Neural cell (in vitro differentiated cells): ENCODE measurements around the gene PALMD. TPM values are rescaled to one million over a fixed set of nuclear protein-coding genes. Genes with fewer than 3 reads are reported as not detected.

ENCODE experiments used
- H2AFZ ChIP-seq: fragments of 200-600, 300-800 bp; sonication (generic), shearing (Covaris generic); 2 replicates; pipeline ENCODE4 v1.6.0; 2014; ENCODE audit warnings: low read depth, mild to moderate bottlenecking, antibody characterized with exemption, low read length, moderate library complexity
- H3F3A ChIP-seq: fragments of 200-600 bp; shearing (Covaris generic); 2 replicates; pipeline ENCODE4 v1.6.1; 2016; ENCODE audit warnings: mild to moderate bottlenecking, moderate library complexity, mixed read lengths, antibody characterized with exemption, low read length; ENCODE audit not compliant: insufficient read depth, poor library complexity, severe bottlenecking
- H3K27ac ChIP-seq: fragments of 200-600, 300-800 bp; sonication (generic), shearing (Covaris generic); 2 replicates; pipeline ENCODE4 v1.5.1; 2014; ENCODE audit warnings: mild to moderate bottlenecking, low read length, moderate library complexity
- H3K27me3 ChIP-seq: fragments of 300-800, 200-600 bp; sonication (generic), shearing (Covaris generic); 2 replicates; pipeline ENCODE4 v1.6.0; 2014; ENCODE audit warnings: mild to moderate bottlenecking, low read depth, low read length, moderate library complexity; ENCODE audit not compliant: insufficient read depth
- H3K36me3 ChIP-seq: fragments of 300-800, 200-600 bp; sonication (generic), shearing (Covaris generic); 2 replicates; pipeline ENCODE4 v1.5.1; 2014; ENCODE audit warnings: mild to moderate bottlenecking, antibody characterized with exemption, low read length, moderate library complexity; ENCODE audit not compliant: insufficient read depth
- H3K4me2 ChIP-seq: fragments of 300-800, 200-600 bp; sonication (generic), shearing (Covaris generic); 2 replicates; pipeline ENCODE4 v1.6.0; 2014; ENCODE audit warnings: mild to moderate bottlenecking, low read length
- H3K4me3 ChIP-seq: fragments of 300-800, 200-600 bp; sonication (generic), shearing (Covaris generic); 2 replicates; pipeline ENCODE4 v1.5.1; 2014; ENCODE audit warnings: mild to moderate bottlenecking, low read length, moderate library complexity
- H3K79me2 ChIP-seq: fragments of 200-600 bp; shearing (Covaris generic); replicated peaks from 2 replicates; pipeline ENCODE4 v1.6.0; 2014; ENCODE audit warnings: mild to moderate bottlenecking, low read length, moderate library complexity; ENCODE audit not compliant: insufficient read depth
- H3K9ac ChIP-seq: fragments of 300-800, 200-600 bp; sonication (generic), shearing (Covaris generic); 2 replicates; pipeline ENCODE4 v1.6.1; 2016; ENCODE audit warnings: mild to moderate bottlenecking, low read length, mixed read lengths
- H3K9me2 ChIP-seq: fragments of 200-600 bp; shearing (Covaris generic); 2 replicates; pipeline ENCODE4 v1.6.1; 2016; ENCODE audit warnings: mild to moderate bottlenecking, low read length, mixed read lengths; ENCODE audit not compliant: insufficient read depth
- H3K9me3 ChIP-seq: fragments of 200-600, 300-800 bp; sonication (generic), shearing (Covaris generic); 2 replicates; pipeline ENCODE4 v1.6.1; 2016; ENCODE audit warnings: mild to moderate bottlenecking, mixed run types, low read length, moderate library complexity, mixed read lengths
- H4K20me1 ChIP-seq: fragments of 200-600 bp; shearing (Covaris generic); 2 replicates; pipeline ENCODE4 v1.6.1; 2016; ENCODE audit warnings: mild to moderate bottlenecking, mixed run types; ENCODE audit not compliant: insufficient read depth
- EP300 ChIP-seq: fragments of 450-650 bp; conservative IDR thresholded peaks from 2 replicates; pipeline ENCODE4 v1.6.1; 2014; ENCODE audit warnings: antibody characterized with exemption, mild to moderate bottlenecking, moderate library complexity; ENCODE audit not compliant: poor library complexity, severe bottlenecking
- EZH2 ChIP-seq: fragments of 200-600, 300-800 bp; shearing (Covaris generic), sonication (generic); IDR thresholded peaks from 2 replicates; pipeline ENCODE4 v1.6.1; 2014; ENCODE audit warnings: antibody characterized with exemption, low read length, borderline replicate concordance, mild to moderate bottlenecking; ENCODE audit not compliant: insufficient read depth, poor library complexity, severe bottlenecking
- MXI1 ChIP-seq: fragments of 450-650 bp; conservative IDR thresholded peaks from 2 replicates; pipeline ENCODE4 v1.6.1; 2014; ENCODE audit warnings: antibody characterized with exemption, mild to moderate bottlenecking; ENCODE audit not compliant: poor library complexity, severe bottlenecking
- POLR2AphosphoS5 ChIP-seq: IDR thresholded peaks from 2 replicates; pipeline ENCODE4 v1.6.1; 2012
- SMC3 ChIP-seq: fragments of 450-650 bp; conservative IDR thresholded peaks from 2 replicates; pipeline ENCODE4 v1.6.1; 2014; ENCODE audit warnings: antibody characterized with exemption, mild to moderate bottlenecking, moderate library complexity; ENCODE audit not compliant: poor library complexity
- TAF1 ChIP-seq: IDR thresholded peaks from 2 replicates; pipeline ENCODE4 v1.6.1; 2012; ENCODE audit warnings: low read depth
- polyA plus RNA-seq: library from polyadenylated mRNA; depleted of rRNA; stranded (reverse); fragments of >200 nt; gene quantifications from 2 replicates; pipeline ENCODE4 v1.2.3, GENCODE V29; 2014
- TF ChIP-seq, protein P1 (sequence below): IDR thresholded peaks from 2 replicates; pipeline ENCODE4 v1.6.1; 2012; ENCODE audit warnings: borderline replicate concordance
- TF ChIP-seq, protein P2 (sequence below): fragments of 450-650 bp; IDR thresholded peaks from 2 replicates; pipeline ENCODE4 v1.5.1; 2014; ENCODE audit warnings: antibody characterized with exemption, mild to moderate bottlenecking, moderate library complexity; ENCODE audit not compliant: poor library complexity, severe bottlenecking

Gene PALMD
- polyA plus RNA-seq, 1 donor from 2014 or later = 19.4 TPM

DNA sequence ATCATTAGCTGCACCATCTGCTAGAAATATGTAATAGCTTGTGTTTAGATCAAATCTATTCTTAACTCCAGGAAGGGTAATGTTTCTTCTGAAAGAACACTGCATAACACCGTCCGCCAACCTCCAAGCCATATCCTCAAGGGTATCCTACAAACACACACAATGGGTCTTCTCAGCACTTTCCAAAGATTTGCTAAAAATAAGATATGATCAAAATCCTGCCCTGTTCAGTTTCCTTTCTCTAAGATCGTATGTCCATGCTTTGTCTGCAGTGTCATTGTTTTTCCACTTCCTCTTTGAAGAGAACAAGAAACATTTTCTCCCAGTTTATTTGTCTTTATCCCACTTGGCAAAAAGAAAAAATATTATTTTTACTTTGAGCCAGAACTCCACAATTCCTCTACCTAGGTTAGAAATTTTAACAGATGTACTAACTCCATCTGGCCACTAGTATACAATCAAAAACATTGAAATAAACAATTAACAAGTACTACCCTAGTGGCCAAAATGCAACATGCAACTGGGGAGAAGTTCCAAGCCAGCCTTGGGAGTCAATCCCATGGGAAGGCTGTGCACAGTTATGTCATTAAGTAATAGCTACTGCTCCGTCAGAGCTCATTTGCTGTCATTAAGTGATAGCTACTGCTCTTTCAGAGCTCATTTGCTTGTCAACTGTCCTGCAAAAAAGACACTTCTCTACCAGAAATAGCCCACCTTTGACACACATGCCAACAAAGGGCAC is 82.8 kb downstream of the PALMD start:
- H3F3A ChIP-seq = no peaks in the 10 kb centered on the region
- H3K79me2 ChIP-seq = no peaks in the 10 kb centered on the region
- H3K4me2 ChIP-seq = no peak overlapping the region
- no peaks in the 10 kb centered on the region for H3K9me2 ChIP-seq
- no peaks in the 10 kb centered on the region for H3K36me3 ChIP-seq
- no peaks in the 10 kb centered on the region for H3K9me3 ChIP-seq
- H2AFZ ChIP-seq = no peak overlapping the region
- H3K27me3 ChIP-seq = no peaks in the 10 kb centered on the region
- H3K9ac ChIP-seq = no peak overlapping the region
- H4K20me1 ChIP-seq = no peaks in the 10 kb centered on the region
- H3K27ac ChIP-seq = peak overlapping the region; percentile 45
- no peak overlapping the region for H3K4me3 ChIP-seq
- TF ChIP-seq, protein P1, sequence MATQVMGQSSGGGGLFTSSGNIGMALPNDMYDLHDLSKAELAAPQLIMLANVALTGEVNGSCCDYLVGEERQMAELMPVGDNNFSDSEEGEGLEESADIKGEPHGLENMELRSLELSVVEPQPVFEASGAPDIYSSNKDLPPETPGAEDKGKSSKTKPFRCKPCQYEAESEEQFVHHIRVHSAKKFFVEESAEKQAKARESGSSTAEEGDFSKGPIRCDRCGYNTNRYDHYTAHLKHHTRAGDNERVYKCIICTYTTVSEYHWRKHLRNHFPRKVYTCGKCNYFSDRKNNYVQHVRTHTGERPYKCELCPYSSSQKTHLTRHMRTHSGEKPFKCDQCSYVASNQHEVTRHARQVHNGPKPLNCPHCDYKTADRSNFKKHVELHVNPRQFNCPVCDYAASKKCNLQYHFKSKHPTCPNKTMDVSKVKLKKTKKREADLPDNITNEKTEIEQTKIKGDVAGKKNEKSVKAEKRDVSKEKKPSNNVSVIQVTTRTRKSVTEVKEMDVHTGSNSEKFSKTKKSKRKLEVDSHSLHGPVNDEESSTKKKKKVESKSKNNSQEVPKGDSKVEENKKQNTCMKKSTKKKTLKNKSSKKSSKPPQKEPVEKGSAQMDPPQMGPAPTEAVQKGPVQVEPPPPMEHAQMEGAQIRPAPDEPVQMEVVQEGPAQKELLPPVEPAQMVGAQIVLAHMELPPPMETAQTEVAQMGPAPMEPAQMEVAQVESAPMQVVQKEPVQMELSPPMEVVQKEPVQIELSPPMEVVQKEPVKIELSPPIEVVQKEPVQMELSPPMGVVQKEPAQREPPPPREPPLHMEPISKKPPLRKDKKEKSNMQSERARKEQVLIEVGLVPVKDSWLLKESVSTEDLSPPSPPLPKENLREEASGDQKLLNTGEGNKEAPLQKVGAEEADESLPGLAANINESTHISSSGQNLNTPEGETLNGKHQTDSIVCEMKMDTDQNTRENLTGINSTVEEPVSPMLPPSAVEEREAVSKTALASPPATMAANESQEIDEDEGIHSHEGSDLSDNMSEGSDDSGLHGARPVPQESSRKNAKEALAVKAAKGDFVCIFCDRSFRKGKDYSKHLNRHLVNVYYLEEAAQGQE = no peak
- TF ChIP-seq, protein P2, sequence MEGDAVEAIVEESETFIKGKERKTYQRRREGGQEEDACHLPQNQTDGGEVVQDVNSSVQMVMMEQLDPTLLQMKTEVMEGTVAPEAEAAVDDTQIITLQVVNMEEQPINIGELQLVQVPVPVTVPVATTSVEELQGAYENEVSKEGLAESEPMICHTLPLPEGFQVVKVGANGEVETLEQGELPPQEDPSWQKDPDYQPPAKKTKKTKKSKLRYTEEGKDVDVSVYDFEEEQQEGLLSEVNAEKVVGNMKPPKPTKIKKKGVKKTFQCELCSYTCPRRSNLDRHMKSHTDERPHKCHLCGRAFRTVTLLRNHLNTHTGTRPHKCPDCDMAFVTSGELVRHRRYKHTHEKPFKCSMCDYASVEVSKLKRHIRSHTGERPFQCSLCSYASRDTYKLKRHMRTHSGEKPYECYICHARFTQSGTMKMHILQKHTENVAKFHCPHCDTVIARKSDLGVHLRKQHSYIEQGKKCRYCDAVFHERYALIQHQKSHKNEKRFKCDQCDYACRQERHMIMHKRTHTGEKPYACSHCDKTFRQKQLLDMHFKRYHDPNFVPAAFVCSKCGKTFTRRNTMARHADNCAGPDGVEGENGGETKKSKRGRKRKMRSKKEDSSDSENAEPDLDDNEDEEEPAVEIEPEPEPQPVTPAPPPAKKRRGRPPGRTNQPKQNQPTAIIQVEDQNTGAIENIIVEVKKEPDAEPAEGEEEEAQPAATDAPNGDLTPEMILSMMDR = peak; percentile 61
- TF ChIP-seq POLR2AphosphoS5 (peak; percentile 52), SMC3 (no peak), EP300 (peak; percentile 87), TAF1 (no peak)

DNA sequence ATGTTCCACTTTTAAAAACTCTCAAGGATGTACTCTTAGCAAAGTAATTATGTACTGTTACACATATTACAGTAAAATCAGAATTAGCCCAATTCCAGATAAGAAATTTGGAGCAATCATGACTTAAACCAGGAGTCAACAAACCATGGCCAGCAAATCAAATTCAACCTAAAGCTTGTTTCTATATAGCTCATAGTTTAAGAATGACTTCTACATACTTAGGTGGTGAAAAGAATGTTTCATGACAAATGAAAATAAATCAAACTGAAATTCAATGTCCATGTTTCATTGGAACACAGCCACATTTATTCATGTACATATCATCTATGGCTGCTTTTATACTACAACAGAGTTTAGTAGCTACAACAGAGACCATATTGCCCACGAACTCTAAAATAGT is 85.5 kb downstream of the PALMD start:
- no peaks in the 10 kb centered on the region for H3K27me3 ChIP-seq
- TF ChIP-seq SMC3 = no peak
- TF ChIP-seq EZH2 = no peak
- no peak for TF ChIP-seq POLR2AphosphoS5

DNA sequence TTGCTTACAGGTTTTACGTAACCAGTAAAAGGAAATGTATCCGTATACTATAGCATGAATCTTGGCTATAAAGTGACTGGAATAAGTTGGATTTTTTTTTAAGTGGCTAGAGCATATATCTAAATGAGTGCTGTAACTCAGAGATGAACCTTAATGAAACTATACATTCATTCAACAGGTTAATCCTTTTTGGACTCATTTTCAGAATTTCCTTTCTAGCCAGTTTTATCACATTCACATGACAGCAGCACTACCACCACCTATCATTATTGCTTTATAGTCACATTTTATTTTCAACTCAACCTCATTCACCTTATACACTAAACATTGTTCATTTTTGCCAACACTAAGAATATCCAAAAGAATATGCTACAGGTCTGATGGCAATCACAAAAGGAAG is 89.9 kb downstream of the PALMD start:
- Histone ChIP-seq H3K4me3 (no peak overlapping the region), H3K79me2 (no peaks in the 10 kb centered on the region), H3K9me3 (no peaks in the 10 kb centered on the region), H3K4me2 (no peak overlapping the region), H3K9me2 (no peaks in the 10 kb centered on the region), H4K20me1 (no peaks in the 10 kb centered on the region), H3F3A (no peaks in the 10 kb centered on the region), H3K27ac (no peak overlapping the region), H2AFZ (no peak overlapping the region), H3K36me3 (no peaks in the 10 kb centered on the region), H3K9ac (no peak overlapping the region), H3K27me3 (no peaks in the 10 kb centered on the region)
- TF ChIP-seq, protein P1 = no peak
- no peak for TF ChIP-seq TAF1
- no peak for TF ChIP-seq EP300
- TF ChIP-seq, protein P2 = no peak
- no peak for TF ChIP-seq MXI1
- TF ChIP-seq POLR2AphosphoS5 = no peak
- no peak for TF ChIP-seq SMC3

More for the DNA sequence above, 85.5 kb downstream of the PALMD start:
- no peaks in the 10 kb centered on the region for H3K9me2 ChIP-seq
- no peaks in the 10 kb centered on the region for H3F3A ChIP-seq
- H3K79me2 ChIP-seq = no peaks in the 10 kb centered on the region
- H3K36me3 ChIP-seq = no peaks in the 10 kb centered on the region
- no peak overlapping the region for H3K4me2 ChIP-seq
- H3K4me3 ChIP-seq = no peak overlapping the region
- H2AFZ ChIP-seq = no peak overlapping the region
- H3K9ac ChIP-seq = no peak overlapping the region
- H3K27ac ChIP-seq = no peak overlapping the region
- no peaks in the 10 kb centered on the region for H4K20me1 ChIP-seq
- no peaks in the 10 kb centered on the region for H3K9me3 ChIP-seq
